ENCODE data around the gene TTC3.
"Not testable (repeated sequence)": the region's sequence is repeated elsewhere in the genome, so short reads cannot be mapped to it uniquely, and the experiment has no call there.

The TTC3 gene

GRCh38 chr21:37047079-37047478, 26.0 kb upstream of the TTC3 start:
- Mint-ChIP-seq H3K9me3 (no peaks in the 10 kb centered on the region), H3K4me3 (no peak overlapping the region), H3K27ac (no peak overlapping the region), H3K27me3 (peaks cover 15% of the 10 kb centered on the region), H3K4me1 (ENCODE audit: low read depth) (peaks cover 10% of the 10 kb centered on the region), H3K36me3 (ENCODE audit: low read depth) (no peaks in the 10 kb centered on the region)

DNA sequence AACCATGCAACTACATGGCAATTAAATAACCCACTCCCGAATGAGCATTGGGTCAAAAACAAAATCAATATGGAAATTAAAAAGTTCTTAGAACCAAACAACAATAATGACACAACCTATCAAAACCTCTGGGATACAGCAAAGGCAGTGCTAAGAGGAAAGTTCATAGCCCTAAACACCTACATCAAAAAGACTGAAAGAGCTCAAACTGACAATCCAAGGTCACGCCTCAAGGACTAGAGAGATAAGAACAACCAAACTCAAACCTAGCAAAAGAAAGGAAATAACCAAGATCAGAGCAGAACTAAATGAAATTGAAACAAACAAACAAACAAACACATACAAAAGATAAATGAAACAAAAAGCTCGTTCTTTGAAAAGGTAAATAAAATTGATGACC, 23.3 kb upstream of the TTC3 start:
- H3K9me3 Mint-ChIP-seq; H3K4me3 Mint-ChIP-seq; H3K4me1 Mint-ChIP-seq (ENCODE audit: low read depth); H3K36me3 Mint-ChIP-seq (ENCODE audit: low read depth); H3K27ac Mint-ChIP-seq: not testable (repeated sequence)
- H3K27me3 Mint-ChIP-seq = peaks cover 15% of the 10 kb centered on the region

DNA sequence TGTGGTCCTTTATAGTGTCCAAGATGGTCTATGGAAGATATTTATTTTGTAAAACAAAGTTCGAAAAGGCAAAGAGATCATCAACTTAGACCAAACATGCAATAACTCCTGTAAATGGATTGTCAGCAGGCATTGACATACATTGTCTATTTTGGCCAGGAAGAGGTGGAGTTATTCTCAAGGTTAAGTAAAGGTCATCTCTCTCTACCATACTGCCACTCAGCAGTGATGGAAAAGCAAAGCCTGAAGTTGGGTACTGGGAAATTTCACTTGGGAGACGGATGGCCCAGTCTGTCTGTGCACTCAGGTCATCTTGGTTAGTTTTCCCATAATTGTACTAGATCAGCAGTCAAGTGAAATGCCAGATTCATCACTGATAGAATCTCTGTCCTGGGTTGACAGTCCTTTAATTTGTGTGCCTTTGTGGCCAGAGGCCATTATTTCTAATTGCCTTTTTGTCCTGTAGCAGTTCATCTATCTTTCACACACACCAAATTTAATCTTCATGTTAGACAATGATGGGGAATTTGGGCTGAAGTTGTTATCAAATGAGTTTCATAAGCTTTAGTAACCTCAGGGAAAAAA, 17.7 kb upstream of the TTC3 start:
- H3K27me3 Mint-ChIP-seq = no peaks in the 10 kb centered on the region
- H3K4me3 Mint-ChIP-seq = no peak overlapping the region
- no peaks in the 10 kb centered on the region for H3K9me3 Mint-ChIP-seq
- no peaks in the 10 kb centered on the region for H3K36me3 Mint-ChIP-seq (ENCODE audit: low read depth)
- H3K27ac Mint-ChIP-seq = no peak overlapping the region
- H3K4me1 Mint-ChIP-seq (ENCODE audit: low read depth) = peaks cover 4% of the 10 kb centered on the region

DNA sequence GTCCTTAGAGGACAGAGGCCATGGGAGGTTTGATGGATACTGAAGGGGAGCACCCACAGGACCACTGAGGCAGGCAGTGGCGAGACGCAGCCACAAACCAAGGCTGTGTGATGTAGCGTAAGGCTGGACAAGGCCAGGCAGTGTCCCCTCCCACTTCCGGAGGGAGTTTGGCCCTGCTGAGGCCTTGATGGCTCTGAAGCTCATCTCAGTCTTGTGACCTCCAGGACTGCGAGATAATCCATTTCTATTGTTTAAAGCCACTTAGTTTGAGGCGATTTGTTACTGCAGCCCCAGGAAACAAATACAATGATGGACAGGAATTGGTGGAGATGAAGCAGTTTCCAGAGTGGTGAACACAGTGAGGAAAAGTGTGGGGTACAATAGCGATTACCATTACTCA, 15.4 kb upstream of the TTC3 start:
- no peak overlapping the region for H3K4me3 Mint-ChIP-seq
- H3K27ac Mint-ChIP-seq = no peak overlapping the region
- no peaks in the 10 kb centered on the region for H3K9me3 Mint-ChIP-seq
- peaks cover 7% of the 10 kb centered on the region for H3K4me1 Mint-ChIP-seq (ENCODE audit: low read depth)
- H3K27me3 Mint-ChIP-seq = no peaks in the 10 kb centered on the region
- H3K36me3 Mint-ChIP-seq (ENCODE audit: low read depth) = no peaks in the 10 kb centered on the region

- Mint-ChIP-seq H3K27me3 (no peaks in the 10 kb centered on the region), H3K4me1 (ENCODE audit: low read depth) (peaks cover 7% of the 10 kb centered on the region)
Measured at GRCh38 chr21:37058261-37058660, 14.8 kb upstream of the TTC3 start.

DNA sequence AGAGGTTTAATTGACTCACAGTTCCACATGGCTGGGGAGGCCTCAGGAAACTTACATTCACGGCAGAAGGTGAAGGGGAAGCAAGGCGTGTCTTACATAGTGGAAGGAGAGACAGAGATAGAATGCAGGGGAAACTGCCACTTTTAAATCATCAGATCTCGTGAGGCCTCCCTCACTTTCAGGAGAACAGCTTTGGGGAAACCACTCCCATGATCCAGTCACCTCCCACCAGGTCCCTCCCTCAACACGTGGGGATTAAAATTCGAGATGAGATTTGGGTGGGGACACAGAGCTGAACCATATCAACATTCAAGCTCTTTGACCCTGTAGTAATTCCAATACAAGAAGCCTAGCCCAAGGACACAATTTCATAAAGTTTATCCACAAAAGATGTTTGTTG, 13.9 kb upstream of the TTC3 start:
- H3K27ac Mint-ChIP-seq = no peak overlapping the region
- peaks cover 7% of the 10 kb centered on the region for H3K4me1 Mint-ChIP-seq (ENCODE audit: low read depth)
- H3K27me3 Mint-ChIP-seq = no peaks in the 10 kb centered on the region
- H3K9me3 Mint-ChIP-seq = no peaks in the 10 kb centered on the region
- H3K36me3 Mint-ChIP-seq (ENCODE audit: low read depth) = no peaks in the 10 kb centered on the region
- H3K4me3 Mint-ChIP-seq = no peak overlapping the region

More at GRCh38 chr21:37058261-37058660, 14.8 kb upstream of the TTC3 start:
- H3K27ac Mint-ChIP-seq = no peak overlapping the region
- H3K9me3 Mint-ChIP-seq = no peaks in the 10 kb centered on the region
- H3K4me3 Mint-ChIP-seq = no peak overlapping the region
- H3K36me3 Mint-ChIP-seq (ENCODE audit: low read depth) = no peaks in the 10 kb centered on the region

- Mint-ChIP-seq H3K9me3 (no peaks in the 10 kb centered on the region), H3K27ac (no peak overlapping the region), H3K4me1 (ENCODE audit: low read depth) (peaks cover 7% of the 10 kb centered on the region), H3K4me3 (no peak overlapping the region), H3K36me3 (ENCODE audit: low read depth) (no peaks in the 10 kb centered on the region), H3K27me3 (no peaks in the 10 kb centered on the region)
Measured at GRCh38 chr21:37060296-37060695, 12.8 kb upstream of the TTC3 start.

DNA sequence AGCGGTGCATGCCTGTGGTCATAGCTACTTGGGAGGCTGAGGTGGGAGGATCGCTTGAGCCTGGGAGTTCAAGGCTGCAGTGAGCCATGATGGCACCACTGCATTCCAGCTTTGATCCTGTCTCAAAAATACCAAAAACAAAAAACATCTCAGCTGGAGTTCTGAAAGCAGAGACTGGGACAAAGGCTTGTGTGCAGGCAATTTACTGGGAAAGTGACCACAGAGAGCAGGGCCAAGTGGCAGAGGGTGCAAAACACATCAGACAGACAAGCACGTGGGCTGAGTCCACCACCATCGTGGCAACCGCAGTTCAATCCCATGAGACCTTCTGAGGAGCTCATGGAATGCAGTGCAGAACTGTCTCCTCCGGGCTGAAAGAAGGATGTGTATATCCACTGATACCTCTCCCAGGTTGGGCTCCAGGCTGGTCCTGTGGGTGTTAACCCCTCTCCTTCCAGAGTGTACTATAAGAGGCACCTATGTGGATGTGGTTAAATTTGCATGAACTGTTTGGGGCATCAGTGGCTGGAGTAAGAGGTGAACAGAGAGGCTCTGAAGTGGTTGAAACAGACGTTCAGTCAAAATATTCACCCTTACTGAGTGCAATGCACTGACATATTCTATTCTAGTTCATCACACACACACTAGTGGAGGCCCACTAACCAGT, 11.0 kb upstream of the TTC3 start:
- Mint-ChIP-seq H3K27me3 (no peaks in the 10 kb centered on the region), H3K27ac (no peak overlapping the region), H3K4me1 (ENCODE audit: low read depth) (peaks cover 7% of the 10 kb centered on the region), H3K9me3 (no peaks in the 10 kb centered on the region), H3K4me3 (no peak overlapping the region), H3K36me3 (ENCODE audit: low read depth) (no peaks in the 10 kb centered on the region)

DNA sequence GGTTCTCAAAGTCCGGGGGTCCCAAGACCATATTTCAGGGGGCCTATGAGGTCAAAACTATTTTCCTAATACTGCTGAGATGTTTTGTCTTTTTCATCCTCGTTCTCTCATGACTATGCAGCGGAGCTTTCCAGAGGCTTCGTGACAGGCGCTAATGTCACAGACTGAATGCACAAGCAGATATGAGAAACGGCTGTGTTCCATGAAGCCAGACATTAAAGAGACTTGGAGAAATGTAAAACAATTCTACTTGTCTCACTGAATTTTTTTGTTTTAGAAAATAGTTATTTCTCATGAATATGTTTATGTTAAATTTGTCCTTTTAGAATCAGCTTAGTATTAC, 10.5 kb upstream of the TTC3 start:
- H3K27me3 Mint-ChIP-seq = no peaks in the 10 kb centered on the region
- H3K36me3 Mint-ChIP-seq (ENCODE audit: low read depth) = peaks cover 2% of the 10 kb centered on the region
- H3K4me1 Mint-ChIP-seq (ENCODE audit: low read depth) = peaks cover 7% of the 10 kb centered on the region
- no peak overlapping the region for H3K4me3 Mint-ChIP-seq
- H3K9me3 Mint-ChIP-seq = no peaks in the 10 kb centered on the region
- no peak overlapping the region for H3K27ac Mint-ChIP-seq

GRCh38 chr21:37063433-37063832, 9.6 kb upstream of the TTC3 start:
- Mint-ChIP-seq H3K4me1 (ENCODE audit: low read depth) (peaks cover 7% of the 10 kb centered on the region), H3K4me3 (no peak overlapping the region), H3K36me3 (ENCODE audit: low read depth) (peaks cover 11% of the 10 kb centered on the region), H3K27ac (no peak overlapping the region), H3K9me3 (no peaks in the 10 kb centered on the region), H3K27me3 (no peaks in the 10 kb centered on the region)

GRCh38 chr21:37064841-37065240, 8.2 kb upstream of the TTC3 start:
- Mint-ChIP-seq H3K4me3 (no peak overlapping the region), H3K9me3 (no peaks in the 10 kb centered on the region), H3K4me1 (ENCODE audit: low read depth) (peaks cover 8% of the 10 kb centered on the region), H3K27ac (no peak overlapping the region), H3K36me3 (ENCODE audit: low read depth) (peaks cover 21% of the 10 kb centered on the region), H3K27me3 (no peaks in the 10 kb centered on the region)

DNA sequence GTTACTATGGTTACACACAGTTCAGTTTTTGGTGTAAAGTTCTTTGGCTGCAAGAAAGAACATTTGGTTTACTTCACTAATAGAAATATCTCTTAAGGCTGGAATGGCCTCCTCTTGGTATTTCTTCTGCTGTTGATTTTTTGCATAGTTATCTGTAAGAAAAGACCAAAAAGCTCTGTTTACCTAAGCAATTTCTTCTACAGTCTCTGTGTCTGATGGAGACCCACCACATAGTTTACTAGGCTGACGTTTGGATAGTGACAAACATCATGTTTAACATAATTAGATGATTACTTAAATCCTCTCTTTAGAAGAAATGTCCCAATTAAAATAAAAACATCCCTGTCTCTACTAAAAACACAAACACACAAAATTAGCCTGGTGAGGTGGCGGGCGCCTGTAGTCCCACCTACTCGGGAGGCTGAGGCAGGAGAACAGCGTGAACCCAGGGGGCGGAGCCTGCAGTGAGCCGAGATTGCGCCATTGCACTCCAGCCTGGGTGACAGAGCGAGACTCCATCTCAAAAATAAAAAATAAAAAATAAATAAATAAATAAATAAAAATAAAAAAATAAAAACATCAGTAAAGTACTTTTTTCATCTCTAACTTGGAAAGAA, 7.4 kb upstream of the TTC3 start:
- Mint-ChIP-seq H3K27me3 (no peaks in the 10 kb centered on the region), H3K36me3 (ENCODE audit: low read depth) (peaks cover 28% of the 10 kb centered on the region), H3K27ac (no peak overlapping the region), H3K4me3 (no peak overlapping the region), H3K9me3 (no peaks in the 10 kb centered on the region), H3K4me1 (ENCODE audit: low read depth) (peaks cover 9% of the 10 kb centered on the region)

- peak overlapping the region; percentile 87 for H3K4me3 Mint-ChIP-seq
- H3K9me3 Mint-ChIP-seq = no peaks in the 10 kb centered on the region
- peaks cover 33% of the 10 kb centered on the region for H3K36me3 Mint-ChIP-seq (ENCODE audit: low read depth)
- peak overlapping the region; percentile 87 for H3K27ac Mint-ChIP-seq
- H3K27me3 Mint-ChIP-seq = no peaks in the 10 kb centered on the region
- H3K4me1 Mint-ChIP-seq (ENCODE audit: low read depth) = peaks cover 44% of the 10 kb centered on the region
Measured at GRCh38 chr21:37071561-37072273, 1.3 kb upstream of the TTC3 start.

GRCh38 chr21:37072274-37072987, 623 bp upstream of the TTC3 start:
- peak overlapping the region; percentile 87 for H3K4me3 Mint-ChIP-seq
- no peaks in the 10 kb centered on the region for H3K9me3 Mint-ChIP-seq
- peak overlapping the region; percentile 87 for H3K27ac Mint-ChIP-seq
- H3K27me3 Mint-ChIP-seq = no peaks in the 10 kb centered on the region
- peaks cover 32% of the 10 kb centered on the region for H3K36me3 Mint-ChIP-seq (ENCODE audit: low read depth)
- H3K4me1 Mint-ChIP-seq (ENCODE audit: low read depth) = peaks cover 51% of the 10 kb centered on the region

Measured in stimulated activated naive CD8-positive, alpha-beta T cell treated with anti-CD3 and anti-CD28 coated beads, Interleukin-15, Interleukin-2, amounts not matched to agents 100 ng/mL and 50 ng/mL, for 24 hours (primary cell).